HG02970 (cell line): ENCODE data around the gene DUSP22.

Experiments
- ATAC-seq: cut with Tn5 transposase; IDR thresholded peaks from one replicate; pipeline ENCODE4 v1.9.1; 2021; ENCODE audit warnings: mild to moderate bottlenecking, moderate library complexity, moderate number of reproducible peaks; ENCODE audit not compliant: unreplicated experiment, low FRiP score

Gene DUSP22

GRCh38 chr6:390914-391558 lies 98.7 kb downstream of the DUSP22 start:
- peak; percentile 3 for ATAC-seq

- peak; percentile 32 for ATAC-seq
These were observed 99.5 kb downstream of the DUSP22 start, which contains the start of gene IRF4 for GRCh38 chr6:391559-392440. Gene IRF4, plus strand, starts transcription at chr6:391752. Its CDS starts 1,401 bp downstream, at chr6:393153.

- peak; percentile 1 for ATAC-seq
These were observed 100.4 kb downstream of the DUSP22 start for GRCh38 chr6:392441-393390.

- no peak for ATAC-seq
These were observed 101.3 kb downstream of the DUSP22 start for GRCh38 chr6:393391-394221.

- ATAC-seq = no peak
These were observed 102.5 kb downstream of the DUSP22 start for GRCh38 chr6:394641-395289.

GRCh38 chr6:395432-396125 lies 103.3 kb downstream of the DUSP22 start:
- no peak for ATAC-seq

- ATAC-seq = no peak
These were observed 103.8 kb downstream of the DUSP22 start for GRCh38 chr6:396126-396520.

- ATAC-seq = no peak
These were observed 104.8 kb downstream of the DUSP22 start for GRCh38 chr6:397056-397455.

GRCh38 chr6:397604-398003 lies 105.3 kb downstream of the DUSP22 start:
- no peak for ATAC-seq

GRCh38 chr6:398065-398464 lies 105.8 kb downstream of the DUSP22 start:
- no peak for ATAC-seq

GRCh38 chr6:398558-399078 lies 106.3 kb downstream of the DUSP22 start:
- no peak for ATAC-seq

GRCh38 chr6:399785-400534 lies 107.7 kb downstream of the DUSP22 start:
- ATAC-seq = no peak

GRCh38 chr6:400815-401214 lies 108.5 kb downstream of the DUSP22 start:
- no peak for ATAC-seq
